NK-92 (cell line): Measurements from ENCODE around the gene ABCC11.
"Not testable (repeated sequence)": the region's sequence is repeated elsewhere in the genome, so short reads cannot be mapped to it uniquely, and the experiment has no call there.

Experiments
- DNase-seq: peaks from one replicate; lab custom pipeline; 2025; ENCODE audit not compliant: unreplicated experiment; lab: John Stamatoyannopoulos, UW

Gene ABCC11

DNA sequence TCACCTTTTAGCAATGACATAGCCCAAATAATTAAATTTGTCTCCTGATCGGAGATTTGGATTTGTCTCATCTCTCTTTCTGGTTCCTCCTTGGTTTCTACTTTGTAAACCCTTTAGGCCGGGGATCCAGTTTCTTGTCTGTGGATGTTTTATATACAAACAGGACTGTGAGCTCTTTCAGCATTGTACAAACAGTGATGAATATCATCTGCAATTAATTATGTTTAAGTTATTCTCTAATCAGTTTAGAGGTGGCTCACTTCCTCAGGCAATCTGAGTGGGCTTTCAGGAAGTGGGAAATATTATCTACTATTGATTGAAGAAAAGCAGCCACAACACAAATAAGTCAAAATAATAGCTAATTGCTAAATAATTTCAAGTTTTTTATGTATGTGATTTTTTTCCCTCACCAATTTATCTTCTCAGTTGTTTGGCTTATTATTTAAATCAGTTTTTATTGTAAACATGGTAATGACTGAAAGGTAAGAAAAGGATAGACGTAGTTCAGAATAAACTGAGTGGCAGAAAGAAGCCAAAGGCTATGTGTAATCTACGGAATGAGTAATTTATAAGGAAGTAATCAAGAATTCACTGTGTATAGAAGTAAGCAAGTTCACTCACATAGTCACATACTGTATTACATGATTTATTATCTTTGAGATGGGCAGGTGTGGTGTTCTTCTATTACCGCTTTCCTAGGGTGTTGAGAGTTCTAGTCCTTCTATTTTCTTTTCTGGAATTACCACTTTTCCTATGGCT lies 3.4 kb upstream of the ABCC11 start:
- DNase-seq, result no peak

DNA sequence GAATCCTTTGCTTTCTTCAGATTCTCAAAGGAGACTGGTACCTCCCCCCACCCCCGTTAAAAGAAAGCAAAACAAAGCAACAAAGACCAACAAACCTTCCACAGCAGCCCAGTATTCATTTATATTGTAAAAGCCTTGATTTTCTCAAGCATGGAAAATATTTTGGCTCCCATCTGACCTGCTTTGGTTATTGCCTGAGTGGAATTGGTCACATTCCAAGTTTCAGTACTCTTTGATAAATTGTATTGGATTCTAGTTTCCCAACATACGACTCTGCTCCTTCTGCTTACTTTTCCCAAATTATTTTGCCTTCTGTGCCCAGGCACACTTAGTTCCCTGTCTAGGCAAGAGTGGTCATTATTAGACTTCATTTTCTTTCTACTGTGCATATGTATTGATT lies 1.3 kb downstream of the ABCC11 start:
- no peak for DNase-seq

DNA sequence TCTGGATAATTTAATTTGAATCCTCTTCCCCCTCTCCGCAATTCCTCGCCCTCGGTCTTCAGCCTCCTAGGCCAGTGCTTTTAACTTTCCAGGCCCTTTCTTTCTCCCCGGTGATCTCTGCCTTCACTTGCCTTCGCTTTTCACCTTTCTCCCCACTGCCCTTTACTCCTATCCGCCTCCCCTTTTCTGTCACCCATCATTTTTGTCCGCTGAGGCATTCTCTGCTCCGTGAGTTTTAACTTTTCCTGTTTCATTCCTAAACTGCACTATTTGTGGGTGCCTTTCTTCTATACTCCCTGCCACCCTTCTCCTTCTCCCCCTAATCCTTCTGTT lies 2.5 kb downstream of the ABCC11 start:
- no peak for DNase-seq

DNA sequence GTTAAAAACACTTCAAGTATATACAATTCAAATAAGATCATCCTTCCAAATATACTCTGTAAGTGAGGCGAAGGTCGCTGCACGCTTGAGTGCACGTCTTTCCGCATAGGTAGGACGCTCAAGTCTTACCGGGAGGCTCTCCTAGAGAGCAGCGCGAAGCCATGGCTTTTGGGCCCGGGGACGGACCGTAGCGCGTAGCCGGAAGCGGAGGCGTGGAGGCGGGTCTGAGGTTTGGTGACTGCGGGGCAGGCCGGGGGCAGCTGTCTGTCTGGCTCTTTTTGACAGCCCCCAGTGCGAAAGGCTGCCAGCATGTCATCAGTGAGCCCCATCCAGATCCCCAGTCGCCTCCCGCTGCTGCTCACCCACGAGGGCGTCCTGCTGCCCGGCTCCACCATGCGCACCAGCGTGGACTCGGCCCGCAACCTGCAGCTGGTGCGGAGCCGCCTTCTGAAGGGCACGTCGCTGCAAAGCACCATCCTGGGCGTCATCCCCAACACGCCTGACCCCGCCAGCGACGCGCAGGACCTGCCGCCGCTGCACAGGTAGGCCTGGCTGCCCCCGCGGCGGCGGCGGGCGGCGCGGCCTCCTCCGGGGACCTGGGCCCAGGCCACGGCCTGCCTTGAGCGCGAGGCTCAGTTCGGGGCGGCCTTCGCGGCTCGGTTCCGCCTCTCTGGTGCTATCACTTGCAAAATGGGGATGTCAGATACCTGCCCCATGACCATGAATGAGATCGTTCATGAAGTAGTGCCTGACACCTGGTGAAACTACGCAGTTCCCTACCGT lies 3.1 kb downstream of the ABCC11 start, which contains the start of gene LONP2:
Gene LONP2, plus strand, starts transcription at position 221 of the 783 bp plus-strand sequence. Its CDS starts 89 bp downstream, at position 310.
- no peak for DNase-seq

DNA sequence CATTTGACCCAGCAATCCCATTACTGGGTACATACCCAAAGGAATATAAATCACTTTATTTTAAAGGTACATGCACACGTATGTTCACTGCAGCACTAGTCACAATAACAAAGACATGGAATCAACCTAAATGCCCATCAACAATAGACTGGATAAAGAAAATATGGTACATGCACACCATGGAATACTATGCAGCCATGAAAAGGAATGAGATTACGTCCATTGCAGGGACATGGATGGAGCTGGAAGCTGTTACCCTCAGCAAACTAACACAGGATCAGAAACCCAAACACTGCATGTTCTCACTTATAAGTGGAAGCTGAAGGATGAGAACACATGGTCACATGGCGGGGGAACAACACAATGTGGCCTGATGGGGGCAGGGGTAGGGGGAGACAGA lies 7.2 kb downstream of the ABCC11 start:
- not testable (repeated sequence) for DNase-seq

DNA sequence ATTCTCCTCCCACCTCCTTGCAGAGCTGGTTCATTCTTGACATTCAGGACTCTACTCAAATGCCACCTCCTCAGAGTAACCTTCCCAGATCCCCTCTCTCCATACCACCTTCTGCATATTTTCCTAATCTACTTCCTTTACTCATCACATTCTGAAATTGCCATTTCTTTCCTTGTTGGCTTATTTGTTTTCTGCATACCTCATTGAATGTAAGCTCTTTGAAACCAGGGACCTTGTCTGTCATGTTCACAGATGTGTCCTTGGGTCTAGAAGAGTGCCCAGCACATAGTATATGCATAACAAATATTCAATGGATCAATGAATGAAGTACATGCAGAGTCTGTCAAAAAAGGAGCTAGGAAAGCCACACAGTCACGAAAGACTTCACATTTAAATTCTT lies 11.1 kb downstream of the ABCC11 start:
- no peak for DNase-seq

DNA sequence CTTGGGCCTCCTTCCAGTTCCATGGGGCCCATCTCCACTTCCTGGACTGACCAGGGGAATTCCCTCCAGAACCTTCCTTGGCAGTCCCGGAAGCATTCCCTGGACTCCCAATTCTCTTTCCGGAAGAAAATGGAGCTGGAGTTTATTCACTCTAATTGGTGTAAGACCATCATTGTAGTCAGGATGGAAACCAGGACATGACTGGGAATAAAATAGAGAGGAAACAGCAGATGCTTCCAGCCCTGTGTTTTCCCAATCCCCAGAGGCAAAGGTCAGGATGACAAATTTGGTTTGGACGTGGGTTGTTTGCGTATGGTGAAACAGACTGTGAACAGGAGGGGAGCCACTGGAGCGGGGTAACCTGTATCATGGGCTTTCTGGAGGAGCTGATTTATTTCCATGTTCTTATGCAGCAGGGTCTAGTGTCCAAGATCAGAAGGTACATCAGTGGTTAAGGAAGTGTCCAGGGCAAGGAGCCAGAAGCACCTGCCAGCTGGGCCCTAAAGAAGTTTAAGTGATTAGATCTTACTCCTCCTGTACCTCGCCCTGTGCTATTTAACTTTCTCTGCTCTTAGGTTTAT lies 11.7 kb downstream of the ABCC11 start:
- no peak for DNase-seq

DNA sequence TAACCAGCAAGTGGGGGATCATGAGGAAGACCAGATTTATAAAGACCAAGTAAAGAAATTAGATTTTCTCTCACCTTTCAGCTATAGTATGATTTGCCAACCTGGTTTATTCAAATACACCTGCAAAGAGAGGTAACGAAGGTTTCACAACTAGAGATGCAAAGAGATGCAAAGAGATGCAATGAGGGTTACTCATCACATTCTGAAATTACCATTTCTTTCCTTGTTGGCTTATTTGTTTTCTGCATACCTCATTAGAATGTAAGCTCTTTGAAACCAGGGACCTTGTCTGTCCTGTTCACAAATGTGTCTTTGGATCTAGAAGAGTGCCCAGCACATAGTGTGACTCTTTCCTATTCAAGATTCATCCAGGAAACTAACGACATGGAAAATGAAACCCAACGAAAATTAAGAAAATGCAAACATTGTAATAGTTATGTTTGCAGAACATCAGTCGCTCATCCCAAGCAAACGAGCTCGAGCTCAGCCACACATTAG lies 12.2 kb downstream of the ABCC11 start:
- no peak for DNase-seq

DNA sequence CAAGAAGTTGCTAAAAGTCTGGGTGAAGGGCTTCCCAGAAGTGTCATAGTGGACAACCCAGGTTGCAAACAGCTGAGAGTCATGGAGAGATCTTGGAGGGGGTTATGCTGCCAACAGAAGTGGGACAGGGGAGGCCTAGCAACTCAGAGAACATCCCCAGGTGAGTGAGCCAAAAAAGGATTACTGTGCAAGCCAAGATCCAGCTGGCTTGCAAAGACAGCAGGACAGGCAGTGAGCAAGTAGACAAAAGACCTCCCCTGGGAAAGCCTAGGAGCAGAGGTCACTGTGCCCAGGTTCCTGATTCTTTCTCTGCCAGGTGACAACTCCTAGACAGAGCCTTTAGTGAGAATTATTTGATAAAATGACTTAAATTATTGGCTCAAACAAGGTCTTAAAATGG lies 12.7 kb downstream of the ABCC11 start:
- DNase-seq, result no peak

DNA sequence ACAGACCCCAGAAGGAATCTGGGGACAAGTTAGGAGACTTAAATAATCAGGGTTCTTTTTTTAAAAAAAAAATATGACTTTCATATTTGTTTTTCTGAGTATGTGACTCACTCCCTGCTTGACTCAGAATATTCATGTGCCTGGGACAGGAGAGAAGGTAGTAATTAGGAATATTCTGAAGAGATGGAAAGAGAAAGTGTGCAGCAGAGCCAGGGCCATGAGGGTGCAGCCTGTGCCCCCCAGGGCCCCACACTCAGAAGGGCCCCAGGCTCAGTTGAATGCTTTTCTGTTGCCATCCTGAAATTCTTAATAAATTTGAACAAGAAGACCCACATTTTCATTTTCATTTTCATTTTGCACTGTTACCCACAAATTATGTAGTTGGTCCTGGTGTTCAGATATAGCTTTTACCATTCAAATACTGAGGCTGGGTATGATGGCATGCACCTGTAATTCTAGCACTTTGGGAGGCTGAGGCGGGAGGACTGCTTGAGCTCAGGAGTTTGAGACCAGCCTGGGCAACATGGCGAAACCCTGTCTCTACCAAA lies 14.8 kb downstream of the ABCC11 start:
- no peak for DNase-seq

DNA sequence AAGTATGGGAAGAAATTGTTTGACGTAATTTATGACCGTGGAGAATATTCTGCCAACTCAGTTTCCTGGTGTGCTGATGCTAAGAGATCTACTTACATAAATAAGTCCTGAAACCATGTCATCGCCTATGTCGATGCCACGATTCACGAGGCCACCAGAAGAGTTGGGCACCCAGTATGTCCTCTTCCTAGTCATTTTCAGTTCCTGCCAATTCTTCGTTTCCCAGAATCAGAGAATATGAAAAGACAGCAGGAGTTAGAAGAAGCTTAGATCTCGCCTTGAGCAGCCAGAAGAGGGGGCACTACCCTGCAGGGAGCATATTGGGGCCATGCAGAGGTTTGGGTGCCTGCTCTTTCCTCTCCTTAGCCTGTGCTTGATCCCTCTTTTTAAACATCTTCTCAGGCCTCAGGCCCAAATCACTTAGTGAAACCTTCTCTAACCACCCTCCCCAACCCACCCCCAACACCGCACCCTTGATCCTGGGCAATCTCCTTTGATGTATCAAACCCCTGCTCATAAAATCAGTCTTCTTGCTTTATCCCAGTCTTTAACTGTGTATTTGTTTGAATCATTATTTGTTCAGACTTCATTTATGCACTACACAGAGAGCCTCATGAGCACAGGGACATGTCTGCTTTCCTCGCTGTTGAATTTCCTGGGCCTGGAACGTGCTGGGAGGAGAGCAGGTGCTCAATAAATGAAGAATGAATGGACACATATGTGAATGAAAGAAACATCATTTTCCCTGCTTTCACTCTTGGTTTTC lies 15.4 kb downstream of the ABCC11 start:
- DNase-seq, result no peak

DNA sequence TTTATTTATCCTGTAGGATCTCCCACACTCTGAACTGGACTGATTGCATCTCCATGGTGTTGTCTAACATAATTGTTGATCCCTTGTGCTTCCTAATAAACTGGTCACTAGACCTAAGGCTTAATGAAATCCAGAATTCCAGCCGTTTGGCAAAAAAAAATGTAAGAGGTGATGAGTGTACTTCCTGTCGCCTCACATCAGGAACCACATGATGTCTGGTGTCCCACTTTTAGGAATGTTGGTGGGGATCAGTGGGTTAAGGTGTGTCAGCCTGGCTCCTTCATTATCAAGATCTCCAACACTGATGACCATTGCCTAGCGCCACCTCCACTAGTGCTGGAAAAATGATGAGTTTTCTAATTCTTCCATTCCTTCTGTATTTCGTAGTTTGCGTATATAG lies 21.9 kb downstream of the ABCC11 start:
- DNase-seq, result no peak

DNA sequence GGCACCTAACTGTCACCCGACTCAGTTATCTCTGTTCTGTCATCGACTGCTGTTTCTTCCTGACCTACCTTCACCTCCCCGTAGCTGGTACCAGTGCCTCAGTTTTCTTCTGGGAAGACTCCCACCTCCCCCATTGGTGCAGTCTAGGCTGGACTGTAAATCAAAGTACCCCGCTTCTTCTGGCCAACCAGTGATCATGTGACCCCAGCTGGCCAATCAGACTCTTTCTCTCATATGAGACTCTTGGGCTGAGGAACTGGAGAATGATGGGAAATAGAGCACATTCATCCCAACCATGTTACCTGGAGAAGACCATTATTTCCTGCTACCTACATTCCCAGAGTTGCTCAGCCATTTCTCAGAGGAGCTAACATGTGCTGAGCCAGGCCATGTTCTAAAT lies 23.8 kb downstream of the ABCC11 start:
- no peak for DNase-seq

DNA sequence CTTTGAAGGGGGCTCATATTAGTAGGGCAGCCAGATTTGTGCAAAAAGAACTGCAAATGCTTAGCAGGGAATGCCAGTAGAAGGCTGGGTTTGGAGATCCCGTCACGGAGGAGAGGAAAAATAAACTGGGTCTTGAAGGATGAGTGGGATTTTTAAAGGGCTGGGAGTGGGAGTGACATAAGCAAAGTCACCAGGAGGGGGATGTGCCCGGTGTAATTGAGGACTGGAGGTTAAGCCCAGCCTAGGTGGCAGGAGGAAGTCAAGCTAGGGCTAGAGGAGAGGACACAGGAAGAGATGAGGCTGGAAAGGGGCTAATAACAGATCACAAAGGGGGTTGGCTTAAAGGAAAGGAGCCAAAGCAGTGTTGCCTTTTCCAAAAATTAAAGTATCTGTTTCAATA lies 26.4 kb downstream of the ABCC11 start:
- DNase-seq, result no peak

DNA sequence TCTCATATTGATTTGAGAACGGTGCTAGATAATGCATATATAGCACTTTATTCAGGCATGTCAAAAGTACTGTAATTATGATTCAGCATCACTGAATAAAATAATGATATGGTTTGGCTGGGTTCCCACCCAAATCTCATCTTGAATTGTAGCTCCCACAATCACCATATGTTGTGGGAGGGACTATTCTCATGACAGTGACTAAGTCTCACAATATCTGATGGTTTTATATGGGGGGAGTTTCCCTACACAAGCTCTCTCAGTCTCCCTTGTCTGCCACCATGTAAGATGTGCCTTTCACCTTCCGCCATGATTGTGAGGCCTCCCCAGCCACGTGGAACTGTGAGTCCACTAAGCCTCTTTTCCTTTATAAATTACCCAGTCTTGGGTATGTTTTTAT lies 28.9 kb downstream of the ABCC11 start:
- no peak for DNase-seq

DNA sequence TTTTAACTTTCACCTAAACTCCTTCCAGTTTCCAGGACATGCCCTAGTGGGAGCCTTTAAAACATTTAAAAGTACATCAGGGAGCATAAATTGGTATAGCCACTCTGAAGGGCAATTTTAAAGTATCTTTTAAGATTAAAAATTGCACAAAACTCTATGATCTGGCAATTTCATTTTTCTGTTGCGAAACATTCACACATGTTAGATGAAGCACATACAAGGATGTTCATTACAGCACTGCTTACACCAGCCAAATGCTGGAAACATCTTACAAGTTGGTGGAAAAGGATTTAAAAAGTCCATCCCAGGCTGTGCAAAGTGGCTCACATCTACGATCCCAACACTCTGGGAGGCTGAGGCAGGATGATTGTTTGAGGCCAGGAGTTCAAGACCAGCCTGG lies 29.6 kb downstream of the ABCC11 start:
- DNase-seq, result no peak

DNA sequence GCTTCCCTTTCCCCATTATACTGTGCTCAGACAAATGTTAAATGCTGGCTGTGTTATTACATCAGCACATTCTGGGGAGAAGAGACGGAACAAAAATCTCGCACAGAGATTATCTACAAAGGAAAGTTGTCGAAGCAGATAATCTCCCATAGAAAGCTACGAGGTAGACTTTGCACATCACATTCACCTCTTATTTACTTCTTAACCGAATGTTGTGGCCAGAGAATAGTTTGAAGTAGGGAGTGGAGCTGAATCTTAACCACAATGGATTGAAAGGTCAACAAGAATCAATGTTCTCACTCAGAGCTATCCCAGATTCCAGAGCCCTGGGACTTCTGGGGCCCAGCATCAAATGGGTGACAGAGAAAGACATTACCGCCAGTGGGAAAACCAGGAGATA lies 31.6 kb downstream of the ABCC11 start:
- DNase-seq, result no peak

DNA sequence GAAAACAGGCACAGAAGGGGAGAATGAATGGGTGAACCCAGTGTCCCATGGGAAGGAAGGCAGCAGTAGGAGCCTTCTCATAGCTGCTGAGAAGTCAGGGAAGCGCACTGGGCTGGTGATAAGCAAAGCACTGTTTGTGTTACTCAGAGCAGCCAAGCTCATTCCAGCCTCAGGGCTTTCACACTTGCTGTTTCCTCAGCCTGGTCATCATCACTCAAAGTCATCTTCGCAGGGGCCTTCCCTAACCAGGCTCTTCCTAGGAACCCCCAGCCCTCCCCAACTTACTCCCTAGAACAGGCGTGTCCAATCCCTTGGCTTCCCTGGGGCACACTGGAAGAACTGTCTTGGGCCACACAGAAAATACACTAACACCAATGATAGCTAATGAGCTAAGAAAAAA lies 35.3 kb downstream of the ABCC11 start:
- DNase-seq, result no peak

DNA sequence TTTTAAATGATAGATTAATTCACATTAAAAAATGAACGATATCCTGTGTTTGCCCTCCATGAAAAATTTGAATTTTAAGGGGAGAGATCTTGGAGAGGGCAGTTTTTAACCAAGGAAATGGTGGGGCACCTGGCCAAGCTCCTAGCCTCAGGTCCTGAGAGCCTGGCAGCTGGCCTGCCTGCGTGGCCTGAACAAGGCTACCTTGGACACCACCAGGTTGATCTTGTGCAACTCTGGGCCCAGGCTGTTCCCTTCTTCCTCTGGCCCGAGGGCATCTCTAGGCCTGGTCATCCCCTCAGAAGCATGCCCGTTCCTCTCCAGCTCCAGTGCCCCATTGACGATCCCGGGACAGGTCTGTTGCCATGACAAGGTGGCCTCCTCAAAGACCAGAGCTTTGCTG lies 36.6 kb downstream of the ABCC11 start:
- DNase-seq, result no peak

DNA sequence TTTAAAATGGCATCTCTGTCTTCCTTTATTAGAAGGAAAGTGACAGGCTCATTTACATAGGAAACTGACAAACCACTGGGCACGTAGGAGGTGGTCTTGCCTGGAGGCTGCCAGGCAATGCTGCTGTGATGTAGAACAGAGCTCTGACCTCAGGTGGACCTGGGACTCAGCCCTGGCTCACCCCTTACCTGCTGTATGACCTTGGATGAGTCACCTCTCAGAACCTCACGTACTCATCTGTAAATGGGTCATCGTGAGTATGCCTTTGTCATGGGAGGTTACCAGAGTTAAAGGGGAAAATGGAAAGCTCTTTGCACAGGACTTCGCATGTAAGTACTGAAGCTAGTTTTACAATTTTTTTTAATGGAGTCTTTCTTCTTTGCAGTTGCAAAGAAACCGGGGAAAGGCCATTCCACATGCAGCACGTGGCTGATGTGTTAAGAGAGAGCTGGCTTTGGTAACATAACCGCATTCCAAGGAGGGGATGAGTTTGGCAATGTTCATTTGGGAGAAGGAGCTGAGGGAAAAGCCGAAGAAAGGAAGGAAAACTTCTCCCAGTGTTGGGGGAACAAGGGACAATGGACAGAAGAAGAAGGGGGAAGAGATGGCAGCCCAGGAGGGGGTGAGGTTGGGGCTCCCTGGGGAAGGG lies 40.6 kb downstream of the ABCC11 start:
- no peak for DNase-seq

DNA sequence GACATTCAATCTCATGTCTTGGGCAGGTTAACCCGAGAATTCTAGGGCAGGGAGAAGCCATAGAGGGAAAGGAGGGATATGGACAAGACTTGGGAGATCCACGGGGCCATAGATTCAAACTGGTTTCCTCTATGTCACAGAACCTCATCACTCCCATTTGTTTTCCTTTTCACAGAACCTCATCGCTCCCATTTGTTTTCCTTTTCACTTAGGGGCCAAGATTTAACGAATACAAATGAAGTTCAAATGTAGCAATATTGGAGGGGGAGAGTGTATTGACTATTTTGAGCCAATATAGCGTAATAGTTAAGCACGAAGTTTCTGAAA lies 42.6 kb downstream of the ABCC11 start:
- no peak for DNase-seq
